Articular chondrocyte of knee joint (primary cell): Measurements from ENCODE around the gene DYNC1LI2. TPM values are rescaled to one million over a fixed set of nuclear protein-coding genes. Genes with fewer than 3 reads are reported as not detected.

Experiments used
- total RNA-seq: library from RNA; depleted of rRNA; stranded (reverse); fragments of >200 nt; gene quantifications from 2 replicates; pipeline ENCODE4 v1.2.3, GENCODE V29; 2012

The DYNC1LI2 gene
- total RNA-seq: 120 and 149 TPM in 2 replicates

GRCh38 chr16:66751303-66751991 is at the start of gene DYNC1LI2:
TSS of gene DYNC1LI2 (minus strand) at chr16:66751609. CDS start at chr16:66751591, 18 bp downstream.

GRCh38 chr16:66696669-66697630 is 54.5 kb downstream of the DYNC1LI2 start, which contains the start of gene CMTM4:
TSS of gene CMTM4 (minus strand) at chr16:66696743. CDS start at chr16:66696525, 218 bp downstream.

Other genes with a start within 250 kb of the DYNC1LI2 start
- 57.0 and 67.9 TPM in 2 replicates for gene TK2, start 201.5 kb downstream of the DYNC1LI2 start, total RNA-seq
- 43.5 and 47.5 TPM in 2 replicates for gene CKLF, start 199.0 kb downstream of the DYNC1LI2 start, total RNA-seq
- 1.6 and 2.1 TPM in 2 replicates for gene CMTM1, start 185.2 kb downstream of the DYNC1LI2 start, total RNA-seq
- gene CMTM2, start 172.1 kb downstream of the DYNC1LI2 start, total RNA-seq: not detected in 2 replicates
- gene CMTM3, start 146.9 kb downstream of the DYNC1LI2 start, total RNA-seq: 17.4 and 19.7 TPM in 2 replicates
- gene CMTM4, start 54.9 kb downstream of the DYNC1LI2 start, total RNA-seq: 24.3 and 24.7 TPM in 2 replicates
- gene TERB1, start 50.0 kb upstream of the DYNC1LI2 start, total RNA-seq: 0.13 and 0.22 TPM in 2 replicates
- 77.6 and 82.8 TPM in 2 replicates for gene NAE1, start 79.4 kb upstream of the DYNC1LI2 start, total RNA-seq
- gene CA7, start 92.8 kb upstream of the DYNC1LI2 start, total RNA-seq: not detected in 2 replicates
- gene PDP2, start 128.9 kb upstream of the DYNC1LI2 start, total RNA-seq: 6.9 and 7.7 TPM in 2 replicates
- not detected in 2 replicates for gene CDH16, start 167.3 kb upstream of the DYNC1LI2 start, total RNA-seq
- gene RRAD, start 173.9 kb upstream of the DYNC1LI2 start, total RNA-seq: 1.3 and 2.3 TPM in 2 replicates
- 70.7 and 88.4 TPM in 2 replicates for gene CIAO2B, start 182.8 kb upstream of the DYNC1LI2 start, total RNA-seq
- gene CES2, start 183.9 kb upstream of the DYNC1LI2 start, total RNA-seq: 33.8 and 39.3 TPM in 2 replicates
- gene CES3, start 209.7 kb upstream of the DYNC1LI2 start, total RNA-seq: 0.86 TPM in 1 of 2 replicates, not detected in the other
- gene CES4A, start 237.0 kb upstream of the DYNC1LI2 start, total RNA-seq: 3.6 and 5.0 TPM in 2 replicates